ENCODE measurements around the gene ELOB. TPM values are rescaled to one million over a fixed set of nuclear protein-coding genes. Genes with fewer than 3 reads are reported as not detected.
A peak's percentile ranks its signal among the peaks of the same experiment; 100 is the strongest.

ELOB gene
- total RNA-seq, 1 experiment from 2014 or later, result 319 TPM

GRCh38 chr16:2769100-2769529, 8.0 kb downstream of the ELOB start:
- no peaks in the 10 kb centered on the region for H3K27me3 ChIP-seq (ENCODE audit: insufficient read depth, low read length)
- H3K4me1 Mint-ChIP-seq, result peaks cover 10 to 33% of the 10 kb centered on the region in 2 experiments; a peak in 3 of 4 replicates
- H3K4me2 ChIP-seq (ENCODE audit: insufficient read depth, insufficient read length, low read length), result no peak overlapping the region
- no peak overlapping the region for H3T11ph ChIP-seq (ENCODE audit: low read length)
- no peaks in the 10 kb centered on the region for H3K4me1 ChIP-seq (ENCODE audit: insufficient read depth, low read length)
- no peak overlapping the region for H2BK20ac ChIP-seq (ENCODE audit: low read depth, low read length, poor library complexity, severe bottlenecking)
- H3K23ac ChIP-seq (ENCODE audit: insufficient read length, low read depth, low read length), result no peak overlapping the region
- H3K27ac ChIP-seq (ENCODE audit: insufficient read length, low read depth, low read length), result no peak overlapping the region
- peaks cover 2% of the 10 kb centered on the region; the same call in 1 of the 2 replicates for H3K79me2 ChIP-seq (ENCODE audit: insufficient read depth, low read length)
- no peaks in the 10 kb centered on the region for H4K20me1 ChIP-seq (ENCODE audit: control insufficient read depth, insufficient read depth, insufficient read length)
- no peak overlapping the region for H2AFZ ChIP-seq (ENCODE audit: low read length)
- no peak overlapping the region for H3K4me3 Mint-ChIP-seq
- peaks cover 4% of the 10 kb centered on the region for H3K27me3 Mint-ChIP-seq (ENCODE audit: low read depth)
- WGBS (ENCODE audit: extremely low coverage, insufficient read length, low lambda C conversion rate), result no CpG with 5 or more reads among the region's 11 CpGs
- peaks cover 75 to 98% (median 95%) of the 10 kb centered on the region in 3 experiments for H3K36me3 Mint-ChIP-seq (ENCODE audit: insufficient read depth in 1 of 3, low read depth in 3 of 3)
- no peak overlapping the region for H4K91ac ChIP-seq (ENCODE audit: insufficient read length, low read depth, low read length)
- TF ChIP-seq CTCF (conservative IDR thresholded peaks at IDR 0.05), result no peak
- no peak overlapping the region for H2BK15ac ChIP-seq (ENCODE audit: low read depth, low read length)
- H4K5ac ChIP-seq (ENCODE audit: insufficient read length, low read depth, low read length), result no peak overlapping the region
- no peak overlapping the region for H3K9ac ChIP-seq (ENCODE audit: extremely low read depth, insufficient read length, low read length)
- no peak overlapping the region for H3K14ac ChIP-seq (ENCODE audit: insufficient read depth, low read length)
- H3K9me3 ChIP-seq (ENCODE audit: control insufficient read depth, low read depth, low read length), result no peaks in the 10 kb centered on the region
- peak overlapping the region; percentile 65 to 92 (median 90); a peak in 5 of 7 replicates for H3K27ac Mint-ChIP-seq
- H3K4ac ChIP-seq (ENCODE audit: low read depth, low read length), result no peak overlapping the region
- H2BK120ac ChIP-seq (ENCODE audit: low read depth, low read length, poor library complexity, severe bottlenecking), result no peak overlapping the region
- H3K23me2 ChIP-seq (ENCODE audit: insufficient read length, low read depth, low read length, poor library complexity, severe bottlenecking), result no peaks in the 10 kb centered on the region
- no peak overlapping the region for H3K56ac ChIP-seq (ENCODE audit: insufficient read length, low read depth, low read length)
- no peak overlapping the region for H3K18ac ChIP-seq (ENCODE audit: insufficient read length, low read depth, low read length)
- DNase-seq, result no peak
- no peak overlapping the region for H2BK12ac ChIP-seq (ENCODE audit: insufficient read length, low read depth, low read length)
- no peak overlapping the region for H2AK5ac ChIP-seq (ENCODE audit: insufficient read length, low read length)
- H4K8ac ChIP-seq (replicated peaks; ENCODE audit: insufficient read length, low read depth, low read length), result no peak overlapping the region
- peaks cover 5 to 15% of the 10 kb centered on the region in 2 experiments for H3K9me3 Mint-ChIP-seq
- peaks cover 16% of the 10 kb centered on the region for H3K79me1 ChIP-seq (ENCODE audit: insufficient read depth, low read depth, low read length, poor library complexity, severe bottlenecking)
- H2BK5ac ChIP-seq (ENCODE audit: insufficient read length, low read length), result no peak overlapping the region
